HG03432 (cell line): ENCODE data around the gene MNS1.
"Not testable (repeated sequence)": the region's sequence is repeated elsewhere in the genome, so short reads cannot be mapped to it uniquely, and the experiment has no call there.

Experiments used
- ATAC-seq: cut with Tn5 transposase; IDR thresholded peaks from one replicate; pipeline ENCODE4 v1.9.1; 2021; ENCODE audit warnings: mild to moderate bottlenecking, moderate library complexity; ENCODE audit not compliant: unreplicated experiment

MNS1 gene

GRCh38 chr15:56464893-56465520 lies at the start of gene MNS1:
TSS of gene MNS1 (minus strand) at chr15:56465137. CDS start at chr15:56464972, 165 bp downstream.
- ATAC-seq, result peak; percentile 99

GRCh38 chr15:56496635-56497034 lies 31.7 kb upstream of the MNS1 start:
- peak; percentile 81 for ATAC-seq

GRCh38 chr15:56495533-56495932 lies 30.6 kb upstream of the MNS1 start:
- ATAC-seq, result no peak

- ATAC-seq, result no peak
These were observed 30.1 kb upstream of the MNS1 start for GRCh38 chr15:56495053-56495452.

- no peak for ATAC-seq
These were observed 28.0 kb upstream of the MNS1 start for GRCh38 chr15:56492791-56493555.

GRCh38 chr15:56492236-56492635 lies 27.3 kb upstream of the MNS1 start:
- no peak for ATAC-seq

- ATAC-seq, result peak; percentile 45
These were observed 26.3 kb upstream of the MNS1 start for GRCh38 chr15:56491110-56491722.

GRCh38 chr15:56490461-56490860 lies 25.5 kb upstream of the MNS1 start:
- ATAC-seq, result no peak

GRCh38 chr15:56486206-56486605 lies 21.3 kb upstream of the MNS1 start:
- not testable (repeated sequence) for ATAC-seq

GRCh38 chr15:56485426-56485825 lies 20.5 kb upstream of the MNS1 start:
- not testable (repeated sequence) for ATAC-seq

- ATAC-seq, result no peak
These were observed 19.4 kb upstream of the MNS1 start for GRCh38 chr15:56484287-56484686.

- ATAC-seq, result no peak
These were observed 10.4 kb upstream of the MNS1 start for GRCh38 chr15:56475351-56475750.

GRCh38 chr15:56473017-56473416 lies 8.1 kb upstream of the MNS1 start:
- ATAC-seq, result no peak

- ATAC-seq, result no peak
These were observed 7.3 kb upstream of the MNS1 start for GRCh38 chr15:56472278-56472677.

GRCh38 chr15:56471440-56472069 lies 6.6 kb upstream of the MNS1 start:
- ATAC-seq, result no peak

GRCh38 chr15:56469483-56469882 lies 4.5 kb upstream of the MNS1 start:
- no peak for ATAC-seq

GRCh38 chr15:56468401-56468800 lies 3.5 kb upstream of the MNS1 start:
- ATAC-seq, result peak; percentile 50

- no peak for ATAC-seq
These were observed 2.7 kb upstream of the MNS1 start for GRCh38 chr15:56467616-56468015.

GRCh38 chr15:56460947-56461346 lies 4.0 kb downstream of the MNS1 start:
- ATAC-seq, result no peak

GRCh38 chr15:56460071-56460470 lies 4.9 kb downstream of the MNS1 start:
- ATAC-seq, result no peak

GRCh38 chr15:56459096-56459495 lies 5.8 kb downstream of the MNS1 start:
- no peak for ATAC-seq

GRCh38 chr15:56456229-56456628 lies 8.7 kb downstream of the MNS1 start:
- no peak for ATAC-seq
